ENCODE results near the gene TMEM220.
"Not testable (repeated sequence)": the region's sequence is repeated elsewhere in the genome, so short reads cannot be mapped to it uniquely, and the experiment has no call there.

The TMEM220 gene

DNA sequence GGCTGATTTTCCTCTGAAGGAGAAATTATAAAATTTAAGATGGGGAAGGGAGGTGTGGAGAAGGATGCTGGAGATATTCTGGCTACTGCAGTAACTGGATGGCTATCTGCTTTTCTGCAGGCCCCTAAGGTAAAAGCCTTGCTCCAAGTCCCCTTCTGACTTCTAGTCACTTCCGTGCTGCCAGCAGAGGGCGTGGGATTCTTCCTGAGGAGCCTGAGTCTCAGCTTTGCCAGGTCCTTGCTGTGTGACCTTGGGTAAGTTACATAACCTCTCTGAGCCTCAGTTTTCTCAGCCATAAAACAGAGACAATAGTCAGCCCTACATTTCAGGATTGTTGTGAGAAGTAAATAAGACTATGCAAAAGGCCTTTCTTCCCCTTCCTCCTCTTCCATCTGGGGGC, 24.3 kb upstream of the TMEM220 start:
- DNase-seq: no peak

DNA sequence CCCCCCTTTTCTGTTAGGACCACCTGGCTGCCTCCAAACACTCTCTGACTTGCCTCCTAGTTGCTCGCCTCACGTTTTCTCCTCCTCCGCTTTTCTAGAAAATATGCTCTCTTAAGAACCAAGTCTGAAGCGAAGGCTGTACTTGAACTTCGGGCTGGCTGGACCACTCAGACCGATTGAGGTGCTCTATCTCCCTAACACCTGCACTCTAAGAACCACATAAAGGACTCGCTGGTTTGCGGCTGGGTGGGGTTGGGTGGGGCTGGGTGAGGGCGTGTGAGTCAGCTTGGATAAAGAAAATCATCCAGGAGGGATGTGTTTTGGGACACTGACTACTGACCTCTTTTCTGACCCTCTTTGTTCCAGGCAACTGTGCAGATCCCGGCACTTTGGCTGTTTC, 22.9 kb upstream of the TMEM220 start:
- no peak for DNase-seq

DNA sequence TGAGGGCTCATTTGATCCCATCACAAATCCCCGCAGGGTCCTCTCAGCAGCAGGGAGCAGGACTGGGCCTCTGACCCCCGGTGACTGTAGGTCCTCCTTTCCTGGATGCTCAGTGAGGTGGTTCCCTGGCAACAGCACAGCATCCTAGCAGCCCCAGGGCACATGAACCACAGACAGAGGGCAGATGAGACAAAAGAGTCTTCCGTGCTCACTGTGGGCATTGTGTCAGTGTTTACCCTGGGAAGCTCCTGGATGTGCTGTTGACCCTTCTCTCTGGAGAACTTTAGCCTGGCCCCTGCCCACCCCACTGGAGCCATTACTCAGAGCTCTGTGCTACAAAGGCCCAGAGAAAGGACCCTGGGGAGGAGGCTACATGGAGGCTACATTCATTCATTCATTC, 21.7 kb upstream of the TMEM220 start:
- no peak for DNase-seq

DNA sequence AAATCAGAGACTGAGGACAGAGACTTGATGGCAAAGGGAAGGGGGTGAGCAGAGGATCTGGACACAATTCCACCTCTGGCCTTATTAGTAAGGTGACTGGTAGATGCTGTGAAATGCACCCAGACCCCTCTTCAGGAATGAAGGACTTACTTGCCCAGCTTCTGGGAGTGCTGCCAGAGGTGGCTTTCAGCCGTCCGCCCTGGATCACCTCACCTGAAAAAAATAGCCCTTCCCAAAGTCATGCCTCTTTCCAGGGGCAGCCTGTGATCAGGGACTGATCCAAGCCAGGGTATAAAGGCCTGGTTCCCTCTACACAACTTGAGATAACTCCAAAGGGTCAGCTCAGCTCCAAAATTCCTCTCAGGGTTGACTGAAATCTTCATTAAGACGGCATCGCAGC, 20.4 kb upstream of the TMEM220 start:
- DNase-seq: no peak

DNA sequence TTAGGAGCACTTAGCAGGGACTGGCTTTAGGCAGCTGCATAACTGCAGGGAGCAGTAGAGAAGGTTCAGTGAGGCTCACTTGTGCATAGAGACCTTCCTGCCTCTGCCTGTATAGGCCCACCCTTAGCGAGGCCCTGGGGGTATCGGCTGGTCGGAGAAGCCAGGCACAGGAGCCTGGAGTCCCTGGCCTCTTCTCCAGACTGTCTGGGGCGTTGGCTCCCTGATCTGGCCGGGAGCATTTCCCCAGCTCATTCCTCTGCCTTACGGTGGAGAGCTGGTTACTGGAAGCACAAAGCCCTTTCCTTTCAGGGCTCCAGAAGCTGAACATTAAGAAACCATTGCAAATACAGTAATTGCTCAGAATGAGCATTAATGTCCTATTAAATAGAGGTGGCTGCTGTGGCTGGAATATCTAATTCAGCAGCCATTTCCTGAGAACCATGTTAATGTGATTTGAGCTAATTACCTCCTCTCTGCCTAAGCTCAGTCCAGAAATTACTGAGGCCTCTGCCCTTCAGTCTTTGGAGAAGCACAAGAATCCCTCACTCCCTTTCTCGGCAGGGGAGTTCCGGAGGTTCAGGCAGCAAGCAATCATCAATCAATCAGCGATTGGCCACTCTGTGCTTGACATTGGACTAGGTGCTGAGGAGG, 18.8 kb upstream of the TMEM220 start:
- DNase-seq: no peak

DNA sequence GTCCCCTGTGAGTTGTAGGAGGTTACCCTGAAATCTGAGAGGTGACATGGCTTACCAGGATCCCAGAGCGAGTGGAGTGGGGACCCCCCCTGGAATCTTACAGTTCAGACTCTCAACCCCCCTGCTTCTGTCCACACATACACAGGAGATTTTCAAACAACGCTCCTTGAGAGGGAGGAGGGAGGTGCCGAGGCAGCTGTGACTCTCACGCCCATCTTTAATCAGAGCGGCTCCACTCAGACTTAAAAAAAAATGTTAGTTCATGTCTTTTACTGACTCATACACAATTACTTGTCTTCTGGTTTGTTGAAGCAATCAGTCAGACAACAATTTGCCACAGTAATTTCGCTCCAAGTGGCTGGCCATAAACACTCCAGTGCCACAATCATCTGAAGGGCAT, 15.4 kb upstream of the TMEM220 start:
- no peak for DNase-seq

DNA sequence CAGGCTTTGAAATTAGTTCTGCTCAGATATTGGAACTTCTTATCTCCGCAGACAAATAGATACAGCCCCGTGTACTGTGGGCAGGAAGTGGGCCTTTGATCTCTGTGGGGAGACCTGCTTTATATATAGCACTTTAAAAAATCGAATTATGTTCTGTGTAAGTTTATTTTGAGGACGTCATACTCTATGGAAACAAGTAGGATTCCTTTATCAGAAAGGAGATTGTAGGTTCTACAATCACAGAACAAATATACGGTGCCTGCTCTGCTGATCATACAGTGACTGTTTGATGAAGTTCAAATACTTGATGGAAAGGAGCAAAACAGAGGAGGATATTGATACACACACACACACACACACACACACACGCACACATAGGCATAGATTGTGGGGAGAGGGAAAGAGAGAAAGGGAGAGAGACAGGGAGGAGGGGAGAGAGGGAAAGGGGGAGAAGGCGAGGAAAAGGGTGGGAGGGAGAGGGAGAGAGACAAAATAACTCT, 14.7 kb upstream of the TMEM220 start:
- no peak for DNase-seq

DNA sequence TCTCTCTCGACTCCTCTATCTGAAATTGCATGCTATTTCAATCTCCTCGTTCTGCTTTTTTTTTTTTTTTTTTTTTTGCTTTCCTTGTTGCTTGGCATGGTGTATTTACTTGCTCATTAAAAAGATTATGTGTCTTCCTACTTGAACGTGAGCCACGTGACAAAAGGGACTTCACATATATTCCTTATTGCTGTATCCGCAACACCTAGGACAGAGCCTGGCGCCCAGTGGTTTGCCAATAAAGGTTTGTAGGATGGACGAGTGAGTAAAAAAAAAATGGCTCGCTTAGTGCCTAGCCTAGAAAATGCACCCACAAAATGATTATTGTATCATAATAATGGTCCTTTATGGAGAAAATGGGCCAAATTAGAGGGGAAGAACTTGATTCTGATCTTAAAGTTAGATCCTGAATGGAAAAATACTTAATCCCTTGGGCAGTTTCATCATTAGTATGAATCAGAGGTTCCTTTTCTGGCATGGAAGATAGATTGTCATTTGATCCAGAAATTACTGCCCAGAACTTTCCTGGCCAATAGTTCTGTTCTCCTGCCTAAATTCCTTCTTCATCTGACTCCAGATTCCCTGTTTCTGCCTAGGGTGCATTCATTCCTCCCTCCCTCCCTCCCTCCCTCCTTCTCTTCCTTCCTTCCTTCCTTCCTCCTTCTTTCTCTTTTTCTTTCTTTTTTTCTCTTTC, 13.6 kb upstream of the TMEM220 start:
- DNase-seq: no peak

DNA sequence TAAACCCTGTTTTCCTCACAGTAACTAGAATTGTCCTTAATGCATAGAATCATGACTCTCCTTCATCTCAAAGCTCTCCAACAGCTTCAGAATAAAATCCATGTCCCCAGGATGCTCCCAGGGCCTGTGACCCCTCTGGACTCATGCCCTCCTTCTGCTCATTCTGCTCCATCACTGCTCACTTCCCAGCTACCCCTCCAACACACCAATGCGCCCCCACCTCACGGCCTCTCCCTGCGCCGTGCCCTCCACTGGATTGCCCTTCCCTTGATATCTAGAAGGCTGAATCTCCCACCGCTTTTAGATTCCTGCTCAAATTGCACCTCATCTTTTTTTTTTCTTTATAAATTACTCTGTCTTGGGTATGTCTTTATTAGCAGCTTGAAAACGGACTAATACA, 12.6 kb upstream of the TMEM220 start:
- DNase-seq: no peak

DNA sequence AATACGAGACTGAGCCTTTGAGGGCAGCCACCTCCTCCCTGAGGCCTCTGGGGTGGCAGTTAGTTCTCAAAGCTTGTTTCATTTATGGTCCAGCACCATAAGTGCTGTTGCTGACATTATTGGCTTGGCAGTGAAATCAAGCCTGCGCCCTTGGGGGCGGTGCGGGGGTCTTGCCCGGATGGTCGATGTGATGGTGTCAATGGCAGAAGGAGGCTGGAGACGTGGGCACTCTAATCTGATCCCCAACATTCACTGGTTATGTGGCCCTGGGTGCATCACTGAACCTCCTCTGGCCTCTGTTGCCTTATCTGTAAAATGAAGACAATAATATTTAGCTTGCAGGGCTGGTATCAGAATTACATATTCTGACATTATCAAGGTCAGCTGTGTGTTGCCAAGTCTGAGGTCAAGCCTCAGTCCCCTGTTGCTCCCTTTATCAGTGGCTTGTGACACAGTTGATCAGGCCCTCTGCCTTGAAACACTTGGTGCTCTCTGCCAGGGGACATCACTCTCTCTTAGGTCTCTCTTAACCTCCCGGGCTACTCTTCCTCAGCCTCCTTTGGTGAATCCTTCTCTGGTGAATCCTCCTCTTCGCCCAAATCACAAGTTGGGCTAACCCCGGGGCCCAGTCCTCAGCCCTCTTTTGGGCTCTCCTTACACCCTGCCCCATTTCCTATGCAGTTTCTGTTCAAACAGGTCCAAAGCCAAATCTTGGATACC, 11.8 kb upstream of the TMEM220 start:
- no peak for DNase-seq

DNA sequence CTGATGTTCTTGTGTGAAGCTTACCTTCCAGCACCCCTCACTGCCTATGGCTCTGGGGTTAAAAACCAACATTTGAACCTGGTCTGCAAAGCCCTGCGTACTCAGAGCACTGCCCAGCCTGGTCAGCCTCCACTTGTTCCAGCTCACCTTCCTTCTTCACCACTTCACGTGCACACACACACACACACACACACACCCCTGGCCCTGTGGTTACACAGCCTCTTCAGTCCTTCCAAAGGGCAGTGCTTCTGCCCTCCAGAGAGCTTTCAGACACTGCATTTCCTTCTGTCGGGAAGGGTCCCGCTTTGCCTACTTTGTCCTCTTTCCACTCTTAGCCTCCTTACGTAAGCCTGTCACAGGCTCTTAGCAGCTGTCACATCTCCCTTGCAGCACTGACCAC, 9.6 kb upstream of the TMEM220 start:
- no peak for DNase-seq

DNA sequence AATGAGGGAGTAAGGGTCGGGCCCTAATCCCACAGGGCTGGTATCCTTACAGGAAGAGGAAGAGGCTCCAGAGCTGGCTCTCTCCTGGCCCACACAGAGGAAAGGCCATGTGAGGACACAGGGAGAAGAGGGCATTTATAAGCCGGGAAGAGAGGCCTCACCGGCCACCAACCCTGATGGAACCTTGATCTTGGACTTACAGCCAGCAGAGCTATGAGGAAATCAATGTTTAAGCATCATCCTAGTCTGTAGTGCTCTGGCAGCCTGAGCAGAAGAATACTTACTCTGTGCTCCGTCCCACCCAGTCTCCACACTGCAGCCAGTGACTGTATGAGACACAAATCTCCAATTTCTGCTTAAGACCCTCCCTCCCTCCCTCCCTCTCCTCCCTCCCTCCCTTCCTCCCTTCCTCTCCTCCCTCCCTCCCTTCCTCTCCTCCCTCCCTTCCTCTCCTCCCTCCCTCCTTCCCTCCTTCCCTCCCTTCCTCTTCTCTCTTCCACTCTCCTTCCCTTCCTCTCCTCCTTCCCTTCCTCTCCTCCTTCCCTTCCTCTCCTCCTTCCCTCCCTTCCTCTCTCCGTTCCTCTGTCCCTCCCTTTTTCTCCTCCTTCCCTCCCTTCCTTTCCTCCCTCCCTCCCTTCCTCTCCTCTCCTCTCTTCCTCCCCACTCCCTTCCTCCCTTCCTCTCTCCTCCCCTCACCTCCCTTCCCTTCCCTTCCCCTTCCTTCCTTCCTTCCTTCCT, 8.9 kb upstream of the TMEM220 start:
- no peak for DNase-seq

DNA sequence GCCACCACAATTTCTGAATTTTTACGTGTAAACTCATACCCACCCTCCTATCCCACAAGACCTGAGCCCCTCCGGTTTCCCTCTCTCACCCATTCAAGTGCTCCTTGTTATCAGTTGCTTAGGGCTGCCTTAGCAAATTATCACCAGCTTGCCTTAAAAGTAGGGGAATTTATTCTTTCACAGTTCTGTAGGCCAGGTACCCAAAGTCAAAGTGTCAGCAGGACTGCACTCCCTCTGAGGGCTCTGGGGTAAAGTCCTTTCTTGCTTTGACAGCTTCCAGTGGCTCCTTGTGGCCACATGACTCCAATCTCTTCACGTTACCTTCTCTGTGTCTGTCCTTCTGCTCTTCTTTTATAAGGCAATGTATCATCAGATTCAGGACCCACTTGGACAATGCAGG, 7.9 kb upstream of the TMEM220 start:
- DNase-seq: no peak

DNA sequence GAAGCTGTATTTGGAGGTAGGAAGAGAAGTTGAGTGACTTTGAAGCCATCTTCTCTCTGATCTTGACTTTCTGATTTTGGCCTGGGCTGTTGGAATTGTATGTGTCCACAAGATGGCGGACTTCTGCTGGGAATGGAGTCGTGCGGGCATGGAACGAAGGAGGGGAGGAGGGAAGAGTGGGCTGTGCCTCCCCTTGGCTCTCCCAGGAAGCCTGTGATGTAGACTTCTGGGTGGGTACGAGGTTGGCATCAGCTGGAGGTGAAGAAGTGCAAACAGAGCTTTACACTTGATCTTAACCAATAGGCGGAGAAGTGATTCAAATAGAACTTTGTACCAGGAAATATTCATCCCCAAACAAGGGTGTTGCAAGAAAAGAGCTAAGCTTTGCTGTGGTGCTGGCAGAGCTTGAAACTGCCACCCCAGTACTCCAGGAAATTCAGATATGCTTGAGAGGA, 7.4 kb upstream of the TMEM220 start:
- DNase-seq: peak; percentile 4

DNA sequence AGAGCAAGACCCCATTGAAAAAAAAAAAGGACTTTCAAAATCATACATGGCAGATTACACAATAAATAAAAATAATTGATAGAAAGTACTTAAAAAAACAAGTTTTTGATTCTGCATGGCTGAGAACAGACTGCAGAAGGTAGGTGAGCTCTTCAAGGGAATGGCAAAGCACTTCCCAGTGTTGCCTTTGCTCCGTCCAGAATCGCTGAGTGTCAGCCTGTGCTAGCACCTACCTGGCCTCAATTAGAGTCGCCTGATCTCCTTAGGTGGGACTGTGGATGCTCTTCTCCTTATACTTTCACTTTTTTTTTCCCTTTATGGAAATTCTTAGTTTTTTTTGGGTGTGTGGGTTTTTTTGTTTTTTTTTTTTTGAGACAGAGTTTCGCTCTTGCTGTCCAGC, 6.0 kb upstream of the TMEM220 start:
- DNase-seq: no peak

DNA sequence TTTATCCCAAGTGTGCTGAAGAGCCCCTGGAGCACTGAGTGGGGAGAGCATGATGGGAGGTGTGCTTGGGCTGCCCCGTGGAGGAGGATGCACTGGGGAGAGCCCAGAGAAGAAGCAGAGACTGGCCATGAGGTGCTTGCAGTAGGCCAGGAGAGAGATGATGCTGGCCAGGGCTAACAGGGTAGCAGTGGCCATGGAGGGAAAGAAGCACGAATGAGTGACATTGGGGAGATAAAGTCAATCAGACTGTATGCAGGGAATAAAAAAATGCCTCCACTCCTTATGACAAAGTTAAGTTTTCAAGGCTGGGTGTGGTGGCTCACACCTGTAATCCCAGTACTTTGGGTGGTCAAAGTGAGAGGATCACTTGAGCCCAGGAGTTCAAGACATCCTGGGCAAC, 5.4 kb upstream of the TMEM220 start:
- no peak for DNase-seq

DNA sequence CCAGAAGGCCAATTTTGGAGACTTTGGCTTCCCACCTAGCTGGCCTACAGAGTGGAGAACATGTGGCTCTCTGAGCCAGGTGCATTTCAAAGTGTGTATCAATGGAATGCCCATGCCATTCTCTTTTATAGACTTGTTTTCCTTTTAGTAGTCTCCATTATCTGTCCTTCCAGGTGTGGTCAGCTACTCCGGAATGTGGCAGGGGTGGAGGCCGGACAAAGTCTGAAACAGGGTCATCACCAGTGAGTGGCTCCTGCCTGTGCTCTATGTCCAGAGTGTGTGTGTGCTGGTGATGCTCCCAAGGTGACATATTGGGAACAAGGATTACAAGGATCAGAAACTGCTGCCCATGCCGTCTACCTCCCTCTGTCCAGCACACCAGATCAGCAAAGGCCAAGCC, 3.8 kb upstream of the TMEM220 start:
- DNase-seq: no peak

DNA sequence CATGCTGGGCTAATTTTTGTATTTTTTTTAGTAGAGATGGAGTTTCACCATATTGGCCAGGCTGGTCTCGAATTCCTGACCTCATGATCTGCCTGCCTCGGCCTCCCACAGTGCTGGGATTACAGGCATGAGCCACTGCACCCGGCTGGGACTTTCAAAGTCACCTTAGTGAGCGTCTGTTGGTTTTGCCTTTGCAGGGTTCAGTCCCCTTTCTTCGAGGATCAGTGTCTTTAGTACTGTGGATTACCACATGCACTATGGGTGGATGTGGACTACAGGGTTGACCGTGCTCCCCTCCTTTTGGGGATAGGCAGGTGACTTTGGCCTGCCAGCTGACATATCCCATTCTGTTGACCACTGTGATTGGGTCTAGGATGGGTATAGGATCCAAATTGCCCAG, 2.3 kb upstream of the TMEM220 start:
- DNase-seq: not testable (repeated sequence)

DNA sequence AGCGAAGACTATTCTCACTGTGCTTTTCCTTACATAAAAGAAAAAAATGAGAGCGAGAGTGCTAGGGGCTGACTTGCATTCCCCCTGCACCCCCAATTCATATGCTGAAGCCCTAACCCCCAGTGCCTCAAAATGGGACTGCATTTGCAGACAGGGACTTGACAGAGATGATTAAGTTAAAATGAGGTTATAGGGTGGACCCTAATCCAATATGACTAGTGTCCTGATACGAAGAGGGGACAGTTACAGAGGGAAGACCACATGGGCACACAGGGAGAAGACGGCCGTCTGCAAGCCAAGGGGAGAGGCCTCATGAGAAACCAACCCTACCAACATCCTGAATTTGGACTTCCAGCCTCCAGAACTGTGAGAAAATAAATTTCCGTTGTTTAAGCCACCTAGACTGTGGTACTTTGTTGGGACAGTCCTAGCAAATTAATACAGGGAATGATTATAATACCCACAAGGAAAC, 1.6 kb upstream of the TMEM220 start:
- no peak for DNase-seq

DNA sequence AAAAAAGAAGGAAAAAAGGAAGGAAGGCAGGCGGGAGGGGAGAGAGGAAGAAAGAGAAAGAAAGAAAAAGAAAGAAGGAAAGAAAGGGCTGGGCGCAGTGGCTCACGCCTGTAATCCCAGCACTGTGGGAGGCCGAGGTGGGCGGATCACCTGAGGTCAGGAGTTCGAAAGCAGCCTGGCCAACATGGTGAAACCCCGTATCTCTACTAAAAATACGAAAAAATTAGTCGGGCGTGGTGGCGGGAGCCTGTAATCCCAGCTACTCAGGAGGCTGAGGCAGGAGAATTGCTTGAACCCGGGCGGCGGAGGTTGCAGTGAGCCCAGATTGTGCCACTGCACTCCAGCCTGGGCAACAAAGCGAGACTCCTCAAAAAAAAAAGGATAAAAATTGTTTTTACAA, 424 bp upstream of the TMEM220 start:
- DNase-seq: not testable (repeated sequence)

DNA sequence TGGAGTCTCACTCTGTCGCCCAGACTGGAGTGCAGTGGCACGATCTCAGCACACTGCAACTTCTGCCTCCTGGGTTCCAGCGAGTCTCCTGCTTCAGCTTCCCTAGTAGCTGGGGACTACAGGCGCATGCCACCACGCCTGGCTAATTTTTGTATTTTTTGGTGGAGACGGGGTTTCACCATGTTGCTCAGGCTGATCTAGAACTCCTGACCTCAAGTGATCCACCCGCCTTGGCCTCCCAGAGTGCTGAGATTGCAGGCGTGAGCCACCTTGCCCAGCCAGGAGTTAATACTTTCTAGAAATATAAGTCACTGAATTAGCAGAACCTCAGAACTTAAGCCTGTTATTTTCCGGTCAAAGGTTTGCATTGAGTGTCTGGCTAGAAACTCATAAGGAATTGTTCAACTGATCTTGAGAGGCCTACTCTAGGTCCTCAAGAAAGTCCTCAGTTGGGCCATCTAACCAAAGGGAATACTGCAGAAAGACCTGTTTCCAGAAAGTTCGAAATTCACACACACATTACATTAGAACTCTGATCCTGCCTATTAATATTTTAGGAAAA, 1.4 kb downstream of the TMEM220 start:
- DNase-seq: no peak

DNA sequence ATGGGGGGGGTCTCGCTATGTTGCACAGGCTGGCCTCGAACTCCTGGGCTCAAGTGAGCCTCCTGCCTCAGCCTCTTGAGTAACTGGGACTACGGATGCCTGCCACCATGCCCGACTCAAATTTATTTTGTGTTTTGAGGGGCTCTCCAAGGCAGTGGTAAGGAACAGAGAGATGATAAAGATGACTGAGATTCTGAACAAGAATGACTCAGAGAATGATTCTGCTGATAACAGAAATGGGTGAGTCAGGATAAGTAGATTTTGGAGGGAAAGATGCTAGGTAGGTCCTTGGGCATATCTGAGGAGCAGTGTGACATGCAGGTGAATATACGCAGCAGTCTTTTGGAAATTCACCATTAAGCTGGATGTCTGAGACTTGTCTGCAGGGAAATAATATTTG, 2.6 kb downstream of the TMEM220 start:
- DNase-seq: no peak

DNA sequence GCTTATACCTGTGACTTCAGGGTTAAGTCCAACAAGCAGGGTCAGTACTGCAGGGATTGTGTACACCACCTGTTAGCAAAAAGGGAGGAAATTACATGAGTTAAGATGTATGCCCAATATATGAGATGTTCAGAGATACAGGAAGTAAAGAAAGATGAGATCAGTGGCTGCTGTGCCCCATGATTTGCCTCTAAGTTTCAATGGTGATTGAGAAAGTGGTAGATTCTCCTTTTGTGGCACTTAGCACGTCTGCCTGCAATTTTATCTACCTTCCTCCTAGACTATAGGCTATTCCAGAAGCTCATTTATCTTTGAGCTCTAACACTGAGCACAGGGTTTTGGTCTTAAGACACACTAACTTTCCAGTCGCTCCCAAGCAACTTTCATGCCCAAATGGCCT, 3.6 kb downstream of the TMEM220 start:
- no peak for DNase-seq

All from NCI-H2029 (cell line).